MG63 (cell line): ENCODE results near the gene MYOF. TPM values are rescaled to one million over a fixed set of nuclear protein-coding genes. Genes with fewer than 3 reads are reported as not detected.
"Not testable (repeated sequence)": the region's sequence is repeated elsewhere in the genome, so short reads cannot be mapped to it uniquely, and the experiment has no call there.

ENCODE experiments used
- DNase-seq: peaks from one replicate; pipeline ENCODE4 v3.0.0-alpha.2; 2020
- H3K27me3 ChIP-seq: fragments of 250-450 bp; sonication (Bioruptor Pico); 2 replicates; pipeline ENCODE4 v1.5.1; 2020; ENCODE audit warnings: mild to moderate bottlenecking, moderate library complexity
- H3K36me3 ChIP-seq: fragments of 250-450 bp; sonication (Bioruptor Pico); 2 replicates; pipeline ENCODE4 v1.5.1; 2020; ENCODE audit warnings: mild to moderate bottlenecking, moderate library complexity
- H3K4me3 ChIP-seq: fragments of 250-450 bp; sonication (Bioruptor Pico); 2 replicates; pipeline ENCODE4 v1.5.1; 2020; ENCODE audit warnings: mild to moderate bottlenecking, moderate library complexity
- H3K9me3 ChIP-seq: fragments of 250-450 bp; sonication (Bioruptor Pico); 2 replicates; pipeline ENCODE4 v1.5.1; 2020; ENCODE audit warnings: mild to moderate bottlenecking, moderate library complexity
- total RNA-seq: library from RNA; depleted of rRNA; stranded (reverse); fragments of >200 nt; shearing (Covaris generic); gene quantifications from 2 replicates; pipeline ENCODE4 v1.2.3, GENCODE V29; 2014; ENCODE audit warnings: low replicate concordance

The MYOF gene
- total RNA-seq, 1 experiment from 2014 or later, result 75.6 TPM

DNA sequence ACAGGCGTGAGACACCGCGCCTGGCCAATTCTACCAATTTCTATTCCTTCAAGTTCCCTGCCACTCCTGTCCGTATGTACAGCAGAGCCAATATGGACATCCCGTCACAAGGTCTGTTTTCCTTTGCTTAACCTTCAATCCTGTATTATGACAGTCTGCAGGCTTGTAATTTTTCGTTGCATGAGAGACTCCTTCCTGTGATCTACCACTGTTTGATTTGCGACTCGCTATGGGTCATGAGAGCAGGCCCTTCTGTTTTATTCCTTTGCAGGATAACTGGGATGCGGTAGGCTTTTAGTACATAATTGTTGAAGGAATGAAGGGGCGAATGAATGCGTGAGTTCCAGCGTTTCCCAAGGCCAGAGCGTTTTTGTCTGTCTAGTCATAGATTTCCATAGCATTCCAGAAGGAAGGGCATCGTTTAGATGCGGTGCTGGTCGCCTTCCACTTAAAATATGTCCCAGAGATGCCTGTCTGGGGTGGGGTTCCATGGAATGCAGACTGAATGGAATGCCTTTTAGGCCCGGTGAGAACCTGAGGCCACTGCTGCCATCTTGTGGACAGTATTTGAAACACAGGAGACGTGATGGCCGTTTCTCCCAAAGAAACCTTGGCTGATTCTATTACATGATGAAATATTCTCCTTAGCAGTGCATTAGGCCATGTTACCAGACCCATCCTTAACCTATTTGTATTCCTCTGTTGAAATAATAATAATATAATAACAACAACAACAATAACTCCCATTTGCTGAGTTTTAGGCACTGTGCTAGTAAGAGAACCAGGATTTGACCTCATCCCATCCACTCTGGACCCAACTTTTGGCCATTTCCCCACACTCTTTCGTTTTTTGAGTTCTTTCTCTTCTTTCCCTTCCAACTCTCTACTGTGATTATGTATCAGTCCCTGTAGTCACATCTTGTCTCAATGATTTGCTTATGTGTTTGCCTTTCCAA is 193.2 kb downstream of the MYOF start:
- Histone ChIP-seq H3K4me3 (no peak overlapping the region), H3K9me3 (no peaks in the 10 kb centered on the region), H3K27me3 (no peaks in the 10 kb centered on the region), H3K36me3 (no peaks in the 10 kb centered on the region)
- DNase-seq, result peak; percentile 84

DNA sequence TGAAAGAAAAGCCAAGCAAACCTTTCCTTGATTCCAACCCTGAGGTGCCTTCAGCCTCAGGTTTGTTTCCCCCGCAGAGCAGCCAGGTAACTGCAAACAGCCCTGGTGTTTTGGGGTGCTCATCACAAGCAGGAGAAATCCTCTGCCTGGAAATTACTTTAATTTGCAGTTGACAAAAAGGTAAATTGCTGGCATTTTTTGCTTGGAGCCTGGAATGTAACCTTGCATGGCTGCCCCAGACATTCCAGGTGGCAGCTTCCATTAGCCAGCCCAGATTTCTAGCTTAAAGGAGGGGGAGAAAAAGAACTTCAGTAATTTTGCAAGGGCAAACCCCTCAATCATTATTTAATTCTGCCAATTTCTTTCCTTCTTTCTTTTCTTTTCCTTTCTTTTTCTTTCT is 194.4 kb downstream of the MYOF start:
- no peak for DNase-seq
- no peaks in the 10 kb centered on the region for H3K36me3 ChIP-seq
- no peaks in the 10 kb centered on the region for H3K9me3 ChIP-seq
- H3K27me3 ChIP-seq, result no peaks in the 10 kb centered on the region
- H3K4me3 ChIP-seq, result no peak overlapping the region

DNA sequence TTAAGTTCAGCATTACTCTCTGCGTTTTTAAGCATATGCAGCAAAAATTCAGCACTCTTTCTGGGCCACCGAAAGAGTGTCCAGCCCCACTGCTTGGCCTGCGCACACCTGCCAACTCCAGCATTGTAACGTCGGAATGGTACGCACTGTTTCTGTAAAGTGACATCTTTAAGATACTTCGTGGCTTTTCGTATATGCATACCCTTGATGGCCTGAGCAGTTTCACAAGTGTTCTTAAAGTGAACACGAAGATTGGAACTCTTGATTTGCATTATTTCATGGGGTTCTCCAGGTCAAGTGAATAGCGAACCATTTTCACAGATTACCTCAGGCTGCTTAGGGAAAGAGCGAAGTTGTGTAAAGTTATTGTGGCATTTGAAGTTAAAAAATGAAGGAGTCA is 197.9 kb downstream of the MYOF start:
- not testable (repeated sequence) for H3K27me3 ChIP-seq, DNase-seq, H3K4me3 ChIP-seq, H3K9me3 ChIP-seq, H3K36me3 ChIP-seq

- no peak overlapping the region for H3K4me3 ChIP-seq
- DNase-seq, result no peak
- no peaks in the 10 kb centered on the region for H3K9me3 ChIP-seq
- H3K27me3 ChIP-seq, result no peaks in the 10 kb centered on the region
- no peaks in the 10 kb centered on the region for H3K36me3 ChIP-seq
Measured at GRCh38 chr10:93281367-93281720, 200.8 kb downstream of the MYOF start.

DNA sequence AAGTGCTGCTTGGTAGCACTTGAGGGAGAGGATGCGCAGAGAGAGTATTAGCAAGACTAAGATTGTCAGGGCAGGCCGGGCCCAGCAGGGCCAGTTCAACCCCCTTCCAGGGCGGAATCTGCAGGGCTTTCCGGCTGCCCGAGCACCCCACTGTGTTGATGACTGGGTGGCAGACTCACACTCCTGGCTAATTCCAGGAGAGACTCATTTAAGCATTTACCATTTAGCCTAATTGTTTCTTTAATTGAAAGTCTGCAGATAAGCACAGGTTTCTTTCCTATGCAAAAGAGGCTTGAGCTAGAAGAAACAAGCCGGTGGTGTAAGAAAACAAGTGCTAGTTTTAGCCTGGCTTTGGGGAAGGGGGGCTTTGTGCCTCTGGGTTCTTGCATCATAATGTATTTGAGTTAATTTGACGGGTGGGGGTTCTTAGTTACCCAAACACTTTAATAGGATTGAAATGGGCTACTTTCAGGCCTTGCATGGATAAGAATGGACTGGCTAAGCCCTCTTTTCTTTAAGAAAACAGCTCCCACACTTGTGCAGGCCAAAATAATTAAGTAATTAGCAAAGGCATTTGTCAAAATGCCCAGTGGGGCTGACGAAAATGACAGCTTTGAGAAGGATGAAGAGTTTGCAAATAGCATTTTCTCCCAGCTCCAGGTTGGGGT is 201.3 kb downstream of the MYOF start:
- H3K36me3 ChIP-seq, result no peaks in the 10 kb centered on the region
- no peak overlapping the region for H3K4me3 ChIP-seq
- no peaks in the 10 kb centered on the region for H3K27me3 ChIP-seq
- no peaks in the 10 kb centered on the region for H3K9me3 ChIP-seq
- DNase-seq, result no peak

- H3K4me3 ChIP-seq, result no peak overlapping the region
- DNase-seq, result no peak
- H3K27me3 ChIP-seq, result no peaks in the 10 kb centered on the region
- H3K36me3 ChIP-seq, result no peaks in the 10 kb centered on the region
- H3K9me3 ChIP-seq, result no peaks in the 10 kb centered on the region
Measured at GRCh38 chr10:93280121-93280698, 201.9 kb downstream of the MYOF start.

DNA sequence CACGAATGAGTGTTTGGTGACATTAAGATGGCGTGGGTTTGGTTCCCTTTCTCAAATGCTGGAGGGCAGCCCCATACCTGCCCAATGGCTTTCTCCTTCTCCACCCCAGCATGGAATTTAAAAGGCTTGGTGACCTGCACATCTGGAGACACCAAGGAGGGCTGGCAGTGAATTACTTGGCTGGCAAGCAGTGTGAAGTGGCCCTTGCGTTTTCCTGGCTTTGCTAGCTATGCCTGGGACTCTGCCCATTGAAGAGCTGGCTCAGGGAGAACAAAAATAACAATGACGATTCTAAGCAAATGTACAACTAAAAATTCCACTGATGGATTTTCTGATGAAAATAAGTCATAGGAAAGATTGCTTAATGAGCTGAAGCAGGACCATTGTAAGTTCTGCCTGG is 204.8 kb downstream of the MYOF start:
- Histone ChIP-seq H3K36me3 (no peaks in the 10 kb centered on the region), H3K9me3 (no peaks in the 10 kb centered on the region), H3K27me3 (no peaks in the 10 kb centered on the region), H3K4me3 (no peak overlapping the region)
- peak; percentile 69 for DNase-seq

DNA sequence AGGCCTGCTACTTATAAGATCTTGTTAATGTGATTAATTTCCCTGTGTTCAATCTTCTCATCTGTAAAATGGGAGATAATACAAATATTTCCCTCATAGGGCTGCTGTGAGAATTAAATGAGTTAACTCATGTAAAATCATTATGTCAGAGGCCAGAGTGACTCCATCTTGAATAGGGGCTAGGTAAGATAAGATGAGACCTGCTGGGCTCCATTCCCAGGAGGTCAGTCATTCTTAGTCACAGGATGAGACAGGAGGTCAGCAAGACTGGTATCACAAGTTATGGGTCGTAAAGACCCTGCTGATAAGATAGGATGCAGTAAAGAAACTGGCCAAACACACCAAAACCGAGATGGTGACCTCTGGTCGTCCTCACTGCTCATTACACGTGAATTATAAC is 207.7 kb downstream of the MYOF start:
- peaks cover 3% of the 10 kb centered on the region for H3K9me3 ChIP-seq
- H3K4me3 ChIP-seq, result no peak overlapping the region
- DNase-seq, result peak; percentile 9
- H3K36me3 ChIP-seq, result no peaks in the 10 kb centered on the region
- no peaks in the 10 kb centered on the region for H3K27me3 ChIP-seq

DNA sequence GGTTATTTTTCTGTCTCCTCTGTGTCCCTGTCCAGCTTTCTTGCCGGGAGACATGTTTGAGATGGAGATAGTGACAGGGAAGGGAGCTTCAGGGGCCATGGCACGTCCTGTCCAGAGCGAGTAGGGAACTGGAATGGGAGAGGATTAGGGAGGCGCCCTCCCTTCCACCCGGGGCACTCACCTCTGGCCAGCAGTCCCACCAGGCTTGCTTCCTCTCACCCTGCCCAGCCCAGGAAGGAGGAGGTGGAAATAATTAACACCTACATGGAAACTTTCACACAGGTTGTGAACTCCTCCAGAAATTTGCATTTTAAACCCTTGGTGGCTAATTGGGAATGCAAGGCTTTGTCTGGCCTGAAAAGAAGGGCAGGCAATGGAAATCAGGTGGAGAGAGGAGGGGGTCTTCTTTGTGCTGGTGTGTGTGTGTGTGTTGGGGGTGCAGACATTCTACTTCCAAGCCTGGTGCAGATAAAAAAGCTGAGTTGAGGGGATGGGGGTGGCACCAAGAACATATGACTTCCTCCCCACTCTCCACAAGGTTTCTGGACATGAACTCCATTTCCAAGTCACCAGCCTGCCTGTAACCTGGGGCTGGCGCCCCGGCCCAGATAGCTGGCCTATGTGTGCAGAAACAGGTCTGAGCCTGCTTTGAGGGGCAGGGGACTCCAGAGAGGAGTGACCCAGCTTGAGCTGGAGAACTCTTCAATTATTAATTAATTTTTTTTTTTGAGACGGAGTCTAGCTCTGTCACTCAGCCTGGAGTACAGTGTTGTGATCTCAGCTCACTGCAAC is 209.1 kb downstream of the MYOF start:
- no peak for DNase-seq
- Histone ChIP-seq H3K27me3 (no peaks in the 10 kb centered on the region), H3K4me3 (no peak overlapping the region), H3K36me3 (no peaks in the 10 kb centered on the region), H3K9me3 (peaks cover 7% of the 10 kb centered on the region)

GRCh38 chr10:93271347-93271746 is 210.8 kb downstream of the MYOF start:
- no peaks in the 10 kb centered on the region for H3K36me3 ChIP-seq
- H3K27me3 ChIP-seq, result no peaks in the 10 kb centered on the region
- no peak for DNase-seq
- H3K4me3 ChIP-seq, result no peak overlapping the region
- H3K9me3 ChIP-seq, result peaks cover 7% of the 10 kb centered on the region

- Histone ChIP-seq H3K36me3 (no peaks in the 10 kb centered on the region), H3K27me3 (no peaks in the 10 kb centered on the region), H3K4me3 (no peak overlapping the region), H3K9me3 (peaks cover 7% of the 10 kb centered on the region)
- no peak for DNase-seq
Measured at GRCh38 chr10:93269281-93269680, 212.9 kb downstream of the MYOF start.

DNA sequence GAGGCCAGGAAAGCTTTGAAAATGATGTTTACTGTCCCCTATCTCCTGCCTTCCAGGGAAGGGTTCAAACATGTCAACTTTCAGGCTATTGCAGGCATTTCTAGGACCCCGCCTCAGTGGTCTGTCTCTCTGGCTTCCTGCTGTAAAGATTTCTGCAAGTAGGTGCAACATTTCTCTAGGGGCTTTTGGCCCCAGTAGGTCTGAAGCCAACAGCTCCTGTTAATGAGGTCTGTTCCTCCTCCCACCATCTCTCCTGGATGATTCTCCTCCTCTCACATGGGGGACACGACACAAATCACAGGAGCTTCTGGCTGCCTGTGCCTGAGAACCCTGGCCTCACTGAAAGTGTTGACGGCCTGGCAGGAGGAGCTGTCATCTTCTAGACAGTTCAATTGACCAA is 214.1 kb downstream of the MYOF start:
- H3K9me3 ChIP-seq, result peaks cover 7% of the 10 kb centered on the region
- DNase-seq, result no peak

GRCh38 chr10:93267521-93267920 is 214.6 kb downstream of the MYOF start:
- no peaks in the 10 kb centered on the region for H3K36me3 ChIP-seq
- no peak for DNase-seq
- H3K4me3 ChIP-seq, result no peak overlapping the region
- H3K27me3 ChIP-seq, result no peaks in the 10 kb centered on the region
- H3K9me3 ChIP-seq, result peaks cover 7% of the 10 kb centered on the region

More for the DNA sequence above, 214.1 kb downstream of the MYOF start:
- Histone ChIP-seq H3K27me3 (no peaks in the 10 kb centered on the region), H3K36me3 (no peaks in the 10 kb centered on the region), H3K4me3 (no peak overlapping the region)

GRCh38 chr10:93266858-93267257 is 215.3 kb downstream of the MYOF start:
- DNase-seq, result no peak
- Histone ChIP-seq H3K4me3 (no peak overlapping the region), H3K9me3 (peaks cover 7% of the 10 kb centered on the region), H3K27me3 (no peaks in the 10 kb centered on the region), H3K36me3 (no peaks in the 10 kb centered on the region)

DNA sequence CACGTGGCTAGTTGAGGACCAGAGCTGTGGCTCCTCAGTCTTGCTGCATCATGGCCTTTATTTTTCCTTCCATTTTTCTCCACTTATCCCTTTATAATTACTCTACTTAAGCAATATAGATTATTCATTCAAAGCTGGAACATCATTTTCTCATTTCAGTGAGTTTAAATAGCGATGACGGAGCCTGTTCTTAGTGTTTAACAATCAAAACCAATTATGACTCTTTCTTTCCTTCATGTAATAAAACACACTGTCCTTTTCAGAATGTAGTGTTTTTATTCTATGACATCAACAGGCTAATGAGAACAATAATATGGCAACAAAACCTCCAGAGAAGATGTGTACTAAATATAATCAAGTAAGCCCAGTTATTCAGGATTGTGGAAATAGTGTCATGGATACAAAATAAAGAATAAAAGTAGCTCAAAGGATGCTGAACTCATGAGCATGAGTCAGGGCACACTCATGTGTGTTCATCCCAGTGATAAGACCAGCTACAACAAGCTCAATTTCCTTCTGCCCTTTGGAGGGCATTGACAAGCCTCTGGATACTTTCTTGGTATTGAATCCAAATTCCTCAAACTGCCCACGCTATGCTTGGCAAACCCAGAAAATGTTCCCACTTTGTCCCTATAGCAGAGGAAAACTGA is 220.0 kb downstream of the MYOF start:
- DNase-seq, result peak; percentile 19
- H3K27me3 ChIP-seq, result no peaks in the 10 kb centered on the region
- no peaks in the 10 kb centered on the region for H3K9me3 ChIP-seq

DNA sequence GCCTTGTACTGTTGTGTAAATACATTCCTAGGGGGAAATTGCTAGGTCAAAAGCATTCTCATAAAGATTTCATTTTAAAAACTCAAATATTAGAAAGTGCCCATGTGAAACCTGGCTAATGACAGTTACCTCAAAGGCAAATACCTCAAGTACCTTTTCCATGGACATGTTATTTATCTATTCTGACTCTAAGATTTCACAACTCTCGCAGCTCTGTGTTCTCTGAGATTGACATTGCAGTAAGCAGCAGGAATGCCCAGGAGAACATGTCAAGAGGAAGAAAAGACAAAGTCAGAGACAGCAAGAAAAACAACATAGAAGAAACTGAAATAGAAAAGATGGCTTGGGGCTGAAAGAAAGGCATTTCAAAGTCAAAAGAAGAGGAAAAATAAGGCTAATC is 221.0 kb downstream of the MYOF start:
- Histone ChIP-seq H3K27me3 (no peaks in the 10 kb centered on the region), H3K9me3 (no peaks in the 10 kb centered on the region), H3K36me3 (no peaks in the 10 kb centered on the region), H3K4me3 (no peak overlapping the region)
- DNase-seq, result no peak

More for the DNA sequence above, 220.0 kb downstream of the MYOF start:
- no peak overlapping the region for H3K4me3 ChIP-seq
- H3K36me3 ChIP-seq, result no peaks in the 10 kb centered on the region
